ENCODE measurements around the gene HMOX2.

HMOX2 gene

DNA sequence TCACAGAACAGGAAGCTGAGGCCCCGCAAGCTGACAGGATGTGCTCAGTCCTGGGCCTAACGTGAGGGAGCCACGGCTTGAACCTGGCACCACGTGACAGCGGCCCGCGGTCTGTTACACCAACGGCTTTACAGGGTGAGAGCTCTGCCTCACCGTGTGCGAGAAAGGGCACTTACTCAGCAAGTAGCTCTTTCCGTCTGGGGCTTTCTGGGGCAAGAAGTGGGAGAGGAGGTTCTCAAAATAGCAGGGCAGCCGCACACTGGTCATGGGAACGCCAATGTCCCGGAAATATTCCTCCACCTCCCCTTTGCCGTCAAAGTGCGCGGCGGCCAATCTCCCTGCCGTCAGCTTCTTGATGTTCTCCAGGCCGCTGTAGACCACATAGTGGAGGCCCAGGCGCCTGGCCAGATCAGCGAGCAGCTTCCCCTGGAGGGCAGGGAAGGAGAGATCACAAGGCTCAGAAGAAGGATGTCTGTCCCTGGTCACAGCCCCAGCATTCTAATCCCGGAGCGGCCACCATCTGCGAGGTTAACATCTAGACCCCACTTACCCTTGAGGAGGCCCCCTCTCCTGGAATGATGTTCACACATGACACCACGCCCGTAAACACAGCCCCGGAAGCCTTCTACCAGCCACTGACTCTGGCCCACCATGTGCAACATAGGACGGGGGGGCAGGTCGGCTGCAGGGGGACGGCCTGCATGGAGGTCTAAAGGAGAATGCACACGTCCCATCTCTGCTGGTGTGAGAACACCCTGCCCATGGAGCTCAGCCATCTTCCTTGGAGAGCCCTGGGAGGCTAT lies 10.0 kb upstream of the HMOX2 start:
- DNase-seq = no peak

DNA sequence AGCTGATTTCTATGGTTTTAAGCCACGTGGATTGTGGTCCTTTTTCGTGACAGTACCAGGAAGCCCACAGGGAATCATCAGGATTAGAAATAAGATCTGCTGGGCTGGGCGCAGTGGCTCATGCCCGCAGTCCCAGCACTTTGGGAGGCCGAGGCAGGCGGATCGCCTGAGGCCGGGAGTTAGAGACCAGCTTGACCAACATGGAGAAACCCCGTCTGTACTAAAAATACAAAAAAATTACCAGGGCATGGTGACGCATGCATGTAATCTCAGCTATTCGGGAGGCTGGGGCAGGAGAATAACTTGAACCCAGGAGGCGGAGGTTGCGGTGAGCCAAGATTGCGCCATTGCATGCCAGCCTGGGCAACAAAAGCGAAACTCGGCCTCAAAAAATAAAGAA lies 8.3 kb upstream of the HMOX2 start:
- no peak for DNase-seq

DNA sequence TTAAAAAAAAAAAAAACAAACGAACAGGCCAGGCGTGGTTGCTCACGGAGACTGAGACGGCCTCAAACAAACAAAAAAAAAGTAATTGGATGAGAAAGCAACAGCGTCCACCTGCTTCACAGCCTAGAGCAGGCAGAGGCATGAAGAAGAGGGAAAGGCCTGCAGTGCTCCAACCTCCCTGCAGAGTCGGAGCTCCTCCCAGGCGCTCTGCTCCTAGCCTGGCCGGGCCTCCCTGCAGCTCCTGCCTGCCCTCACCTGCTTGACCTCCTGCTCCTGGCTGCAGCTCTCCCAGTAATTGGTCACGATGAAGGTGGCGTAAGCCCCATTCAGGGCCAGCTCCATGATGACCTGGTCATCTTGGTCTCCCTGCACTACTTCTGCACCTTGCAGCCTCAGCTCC lies 7.2 kb upstream of the HMOX2 start:
- no peak for DNase-seq

DNA sequence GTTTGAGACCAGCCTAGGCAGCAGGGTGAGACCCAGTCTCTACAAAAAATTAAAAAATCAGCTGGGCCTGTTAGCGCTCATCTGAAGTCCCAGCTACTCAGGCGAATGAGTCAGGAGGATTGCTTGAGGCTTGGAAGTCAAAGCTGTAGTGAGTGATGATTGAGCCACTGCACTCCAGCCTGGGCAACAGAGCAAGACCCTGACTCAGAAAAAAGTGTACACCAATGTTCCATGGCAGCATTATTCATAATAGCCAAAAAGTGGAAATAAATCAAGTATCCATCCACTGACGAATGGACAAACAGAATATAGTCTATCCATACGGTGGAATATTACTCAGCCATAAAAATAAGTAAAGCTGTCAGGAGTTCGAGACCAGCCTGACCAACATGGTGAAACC lies 4.3 kb upstream of the HMOX2 start:
- DNase-seq = no peak

DNA sequence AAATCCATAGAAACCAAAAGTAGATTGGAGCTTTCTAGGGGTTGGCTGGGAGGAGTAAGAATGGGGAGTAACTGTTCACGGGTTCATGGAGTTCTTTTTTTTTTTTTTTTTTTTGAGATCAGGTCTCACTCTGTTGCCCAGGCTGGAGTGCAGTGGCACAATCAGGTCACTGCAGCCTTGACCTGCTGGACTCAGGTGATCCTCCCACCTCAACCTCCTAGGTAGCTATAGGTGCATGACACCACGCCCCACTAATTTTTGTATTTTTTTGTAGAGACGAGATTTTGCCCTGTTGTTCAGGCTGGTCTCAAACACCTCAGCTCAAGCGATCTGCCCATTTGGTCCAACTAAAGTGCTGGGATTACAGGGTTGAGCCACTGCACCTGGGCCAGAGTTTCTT lies 3.3 kb upstream of the HMOX2 start:
- DNase-seq = no peak

DNA sequence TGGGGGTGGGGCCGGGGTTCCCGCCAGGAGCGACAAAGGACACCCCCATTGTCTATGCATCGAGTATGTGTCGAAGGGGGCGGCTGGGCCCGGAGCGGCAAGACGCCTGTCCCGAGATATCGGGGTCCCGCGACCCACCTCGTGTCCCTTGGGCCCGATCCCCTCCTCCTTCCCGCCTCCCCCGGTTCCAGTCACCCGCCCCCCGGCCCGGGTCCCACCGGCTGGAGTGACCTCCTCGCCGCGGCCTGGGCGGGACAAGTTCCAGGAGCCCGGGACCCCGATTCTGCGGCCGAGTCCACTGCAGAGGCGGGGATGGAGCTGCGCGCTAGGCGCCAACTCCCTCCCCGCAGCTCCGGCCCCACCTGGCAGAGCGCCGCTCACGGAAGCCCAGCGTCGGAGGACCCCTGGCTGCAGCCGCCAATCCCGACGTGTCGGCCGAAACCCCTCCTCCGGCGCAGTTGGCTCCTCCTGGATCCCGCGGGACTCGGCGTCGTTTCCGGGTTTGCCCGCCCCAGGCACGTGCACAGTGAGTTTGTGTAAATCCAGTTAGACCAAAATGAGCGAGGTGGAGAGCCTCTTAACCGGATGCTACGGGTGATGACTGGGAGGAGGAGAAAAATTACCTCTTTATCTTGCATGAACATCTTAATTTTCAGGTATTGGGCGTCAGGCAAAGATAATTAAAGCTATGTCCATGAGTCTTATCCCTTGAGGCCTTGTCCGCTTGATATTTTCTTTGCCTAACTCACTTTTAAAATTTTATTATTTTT lies 1.8 kb upstream of the HMOX2 start, which contains the start of gene NMRAL1:
Gene NMRAL1, minus strand, starts transcription at position 434 of the 770 bp plus-strand sequence. CDS start 493 bp downstream, outside the sequence.
- DNase-seq = peak; percentile 93

DNA sequence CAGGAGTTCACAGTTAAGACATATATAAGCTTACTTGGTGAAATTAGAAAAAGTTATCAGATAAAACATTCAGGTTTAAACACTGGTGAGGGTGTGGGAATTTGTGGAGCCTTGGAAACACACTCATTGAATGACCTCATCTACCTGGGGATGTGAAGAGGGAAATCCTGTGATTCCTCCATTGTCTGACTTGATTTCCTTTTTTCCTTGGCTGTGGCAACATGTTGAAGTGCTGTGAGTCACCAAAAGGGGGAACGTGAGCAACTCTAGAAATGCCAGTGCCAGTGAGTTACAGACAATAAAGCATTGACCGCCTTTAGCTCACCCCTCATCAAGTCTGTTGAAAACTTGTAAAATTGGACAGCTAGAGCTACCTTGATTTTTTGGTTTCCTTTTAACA lies 1.8 kb downstream of the HMOX2 start:
- no peak for DNase-seq

DNA sequence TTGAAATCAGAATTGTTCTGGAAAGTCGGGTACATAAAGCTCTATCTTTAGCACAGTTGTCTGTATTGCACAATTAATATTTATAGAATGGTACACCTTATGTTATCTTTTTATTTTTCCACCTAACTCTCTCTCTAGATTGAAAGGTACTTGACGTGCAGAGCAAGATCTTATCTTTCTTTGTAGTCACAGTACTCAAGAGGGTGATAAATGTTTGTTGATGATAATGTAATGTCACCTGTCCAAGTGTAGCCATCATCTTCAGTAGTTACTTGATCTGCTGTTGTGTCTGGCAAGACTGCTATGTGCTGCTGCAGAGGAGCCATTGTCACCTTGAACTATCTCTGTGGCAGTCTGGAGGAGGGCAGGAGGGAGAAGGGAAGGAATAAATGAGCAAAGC lies 5.3 kb downstream of the HMOX2 start:
- DNase-seq = no peak

DNA sequence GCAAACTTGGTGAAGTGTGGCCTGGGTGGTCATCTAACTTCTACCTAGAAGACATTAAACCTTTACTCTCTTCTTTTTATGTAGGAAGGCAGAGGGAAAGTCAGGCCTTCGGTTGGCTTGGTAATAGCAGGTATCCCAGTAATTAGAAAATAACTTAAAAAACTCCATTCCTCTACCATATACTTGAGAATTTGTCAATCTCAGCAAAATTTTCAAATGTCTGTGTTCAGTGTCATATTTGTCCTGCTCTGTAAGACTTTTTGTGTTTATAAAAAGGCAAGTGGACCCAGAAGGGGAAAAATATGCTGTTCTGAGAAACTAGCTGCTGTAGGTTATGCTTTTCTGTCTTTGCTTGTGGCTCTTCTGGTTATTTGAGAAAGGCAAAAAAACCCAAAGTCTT lies 5.8 kb downstream of the HMOX2 start:
- no peak for DNase-seq

DNA sequence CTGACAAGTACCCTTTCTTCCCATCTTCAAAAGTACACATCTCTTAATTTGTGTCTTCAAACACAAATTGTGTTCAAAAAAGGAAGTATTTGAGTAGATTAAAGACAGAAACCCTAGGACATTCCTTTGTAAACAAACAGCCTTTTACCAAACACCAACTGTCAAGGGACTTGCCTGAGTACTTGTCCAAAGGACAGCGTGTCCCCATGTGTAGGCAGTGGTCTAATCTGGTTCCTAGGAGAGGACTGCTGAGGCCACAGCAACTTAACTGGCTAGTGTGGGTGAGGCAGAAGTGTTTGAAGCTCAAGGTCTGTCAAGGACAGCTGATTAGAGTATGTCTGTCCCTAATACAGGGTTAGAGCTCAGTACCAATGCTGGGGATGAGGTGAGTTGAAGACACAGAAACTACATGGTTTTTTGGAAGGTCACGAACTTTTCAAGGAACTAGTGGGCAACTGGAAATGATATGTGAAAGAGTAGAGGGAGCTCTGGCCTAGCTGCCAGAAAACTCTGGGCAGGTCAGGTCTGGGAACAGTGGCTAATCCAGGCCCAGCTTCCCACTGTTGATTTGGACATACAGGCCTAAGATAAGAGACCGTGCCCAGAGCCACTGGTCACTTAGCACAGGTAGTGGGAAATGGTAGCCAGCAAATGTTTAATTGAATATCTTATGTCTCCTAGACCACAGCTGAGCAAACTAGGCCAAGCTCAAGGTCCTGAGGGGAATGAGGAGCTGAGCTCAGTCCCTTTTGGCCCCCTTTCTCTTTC lies 10.1 kb downstream of the HMOX2 start:
- no peak for DNase-seq

DNA sequence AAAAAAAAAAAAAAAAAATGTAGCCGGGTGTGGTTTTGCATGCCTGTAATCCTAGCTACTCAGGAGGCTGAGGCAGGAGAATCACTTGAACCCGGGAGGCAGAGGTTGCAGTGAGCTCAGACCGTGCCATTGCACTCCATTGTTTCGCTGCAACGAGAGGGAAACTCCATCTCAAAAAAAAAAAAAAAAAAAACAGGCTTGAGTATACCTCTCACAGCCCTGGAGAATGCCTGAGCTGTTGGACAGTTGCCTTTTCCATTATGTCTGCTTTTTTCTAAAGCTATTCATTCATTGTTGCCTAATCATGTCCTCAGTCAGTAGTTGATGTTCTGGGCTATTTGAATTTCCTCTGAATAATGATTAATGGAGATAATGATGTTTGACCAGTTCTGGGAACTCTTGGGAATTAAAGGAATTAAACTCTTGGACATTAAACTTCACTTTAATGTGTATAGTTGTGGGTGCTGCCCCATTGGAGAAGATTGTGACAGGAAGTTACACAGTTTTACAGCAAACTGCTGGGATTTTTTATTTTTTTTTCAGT lies 11.8 kb downstream of the HMOX2 start:
- DNase-seq = no peak

DNA sequence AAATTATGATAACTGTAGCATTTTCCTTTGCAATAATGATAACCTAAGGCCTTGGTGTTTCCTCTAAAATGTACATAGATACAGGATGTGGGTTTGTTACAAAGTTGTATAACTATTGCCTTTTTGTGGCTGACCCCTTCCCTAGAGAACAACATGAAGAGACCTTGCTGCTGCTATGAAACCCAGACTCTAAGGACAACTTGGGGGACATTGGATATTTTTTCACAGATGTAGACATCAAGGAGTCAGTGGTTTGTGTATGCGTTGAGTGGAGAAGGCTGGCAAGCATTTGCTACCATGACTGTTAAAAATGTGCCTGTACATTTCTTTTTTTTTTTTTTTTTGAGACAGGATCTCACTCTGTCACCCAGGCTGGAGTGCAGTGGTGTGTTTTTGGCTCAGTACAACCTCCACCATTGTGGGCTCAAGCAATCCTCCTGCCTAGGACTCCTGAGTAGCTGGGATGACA lies 12.3 kb downstream of the HMOX2 start:
- no peak for DNase-seq

DNA sequence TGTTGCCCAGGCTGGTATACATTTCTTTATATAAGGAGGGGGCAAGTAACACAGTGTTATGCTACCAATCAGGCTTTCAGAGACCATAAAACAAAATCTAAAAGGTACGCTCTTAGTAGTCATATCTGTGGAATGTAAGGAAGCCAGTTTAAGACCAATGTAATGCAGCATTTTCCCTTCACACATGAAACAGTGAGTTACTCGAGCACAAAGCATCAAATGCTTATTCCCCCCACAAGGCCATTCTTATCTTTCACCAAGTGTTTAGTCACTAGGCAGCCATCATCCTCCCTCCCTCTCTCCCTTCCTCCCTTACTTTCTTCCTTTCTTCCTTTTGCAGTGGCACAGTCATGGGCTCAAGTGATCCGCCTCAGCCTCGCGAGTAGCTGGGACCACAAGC lies 12.8 kb downstream of the HMOX2 start:
- no peak for DNase-seq

DNA sequence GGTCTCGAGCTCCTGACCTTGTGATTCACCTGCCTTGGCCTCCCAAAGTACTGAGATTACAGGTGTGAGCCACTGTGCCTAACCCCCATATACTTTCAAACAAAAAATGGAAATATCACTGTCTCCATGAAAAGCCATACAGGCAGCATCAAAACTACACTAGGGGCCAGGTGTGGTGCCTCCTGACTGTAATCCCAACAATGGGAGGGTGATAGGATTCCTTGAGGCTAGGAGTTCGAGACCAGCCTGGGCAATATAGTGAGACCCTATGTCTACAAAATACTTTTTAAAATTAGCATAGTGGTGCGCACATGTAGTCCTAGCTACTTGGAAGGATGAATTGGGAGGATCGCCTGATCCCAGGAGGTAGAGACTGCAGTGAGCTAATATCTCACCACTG lies 15.7 kb downstream of the HMOX2 start:
- DNase-seq = no peak

DNA sequence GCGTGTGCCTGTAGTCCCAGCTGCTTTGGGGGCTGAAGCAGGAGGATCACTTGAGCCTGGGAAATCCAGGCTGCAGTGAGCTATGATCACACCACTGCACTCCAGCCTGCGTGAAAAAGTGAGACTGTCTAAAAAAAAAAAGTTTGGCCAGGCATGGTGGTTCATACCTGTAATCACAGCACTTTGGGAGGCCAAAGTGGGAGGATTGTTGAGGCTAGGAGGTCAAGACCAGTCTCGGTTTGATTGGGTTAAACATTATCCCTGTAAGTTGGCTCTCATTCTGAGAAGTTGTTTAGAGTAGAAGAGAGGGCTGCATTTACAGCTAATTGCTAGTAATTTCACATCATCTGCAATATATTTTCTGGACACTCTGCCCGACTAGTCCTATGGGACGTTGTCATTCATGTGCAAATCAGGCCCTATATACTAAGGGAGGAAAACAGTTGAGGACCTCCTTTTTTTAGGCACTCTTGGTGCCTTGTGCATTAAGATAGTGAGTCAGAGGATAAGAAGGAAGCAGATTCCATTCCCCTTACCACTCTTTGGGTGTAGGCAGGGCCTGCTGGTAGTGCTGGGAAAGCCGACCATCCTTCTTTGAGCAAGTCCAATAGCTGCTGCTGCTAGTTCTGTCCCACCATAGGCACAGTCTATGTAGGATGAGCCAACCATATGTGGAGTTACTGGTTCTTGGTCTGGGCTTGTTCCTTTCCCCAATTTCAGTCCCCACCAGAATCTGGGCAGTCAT lies 18.7 kb downstream of the HMOX2 start:
- no peak for DNase-seq

DNA sequence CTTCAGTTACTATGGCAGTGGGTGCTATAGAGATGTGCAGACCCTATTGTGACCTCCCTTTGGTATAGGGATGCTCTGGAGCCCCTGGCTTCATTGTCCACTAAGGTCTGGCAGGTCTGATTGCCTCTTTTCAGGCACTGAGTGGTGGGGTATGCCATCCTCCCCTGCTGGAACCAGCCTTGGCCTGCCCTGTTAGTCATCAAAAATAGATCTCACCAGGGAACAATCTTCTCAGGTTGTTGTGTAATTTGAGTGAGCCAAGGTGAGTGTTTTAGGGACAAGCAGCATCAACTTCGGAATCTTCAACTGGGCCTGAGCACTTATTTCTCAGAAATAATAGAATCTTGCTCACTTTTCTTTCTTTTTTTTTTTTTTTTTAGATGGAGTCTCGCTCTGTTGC lies 19.6 kb downstream of the HMOX2 start:
- no peak for DNase-seq

DNA sequence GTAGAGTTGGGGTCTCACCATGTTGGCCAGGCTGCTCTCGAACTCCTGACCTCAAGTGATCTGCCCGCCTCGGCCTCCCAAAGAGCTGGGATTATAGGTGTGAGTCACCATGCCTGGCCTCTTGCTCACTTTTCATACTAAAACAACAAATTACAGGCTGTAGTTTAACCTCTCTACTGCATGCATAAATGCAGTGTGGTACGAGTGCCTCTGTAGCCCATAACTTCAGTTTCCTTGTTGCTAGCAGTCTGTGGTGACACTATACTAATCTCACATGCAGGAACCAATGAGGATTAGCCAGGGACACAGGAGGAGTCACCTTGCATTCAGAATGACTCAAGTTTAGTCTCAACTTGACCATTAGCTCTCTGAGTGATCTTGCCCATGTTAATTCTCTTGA lies 20.1 kb downstream of the HMOX2 start:
- no peak for DNase-seq

DNA sequence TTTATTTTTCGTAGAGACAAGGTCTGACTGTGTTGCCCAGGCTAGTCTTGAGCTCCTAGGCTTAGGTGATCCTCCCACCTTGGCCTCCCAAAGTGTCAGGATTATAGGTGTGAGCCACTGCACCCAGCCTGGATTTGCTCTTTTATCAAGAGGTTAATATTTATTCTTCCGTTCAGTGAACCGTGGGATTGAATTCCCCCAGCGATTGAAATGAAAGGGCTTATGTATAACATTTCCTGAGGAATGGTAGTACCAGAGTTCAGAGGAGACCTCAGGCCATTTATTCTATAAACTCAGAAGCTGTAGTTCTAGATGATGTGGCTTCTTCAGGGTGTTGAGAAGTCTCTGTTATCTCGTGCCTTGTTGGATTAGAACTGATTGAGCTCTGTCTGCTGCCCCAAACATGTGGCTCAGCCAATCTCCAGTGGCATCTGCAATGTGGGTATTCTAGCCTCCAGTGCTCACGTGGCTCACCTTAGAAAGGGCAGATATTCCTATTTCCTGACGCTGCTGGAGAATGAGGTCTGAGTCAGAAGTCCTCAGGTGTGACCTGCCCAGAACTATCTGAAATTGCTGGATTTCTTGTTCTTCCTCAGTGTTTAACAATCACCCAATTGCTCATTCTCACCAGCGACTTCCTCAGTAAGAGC lies 22.5 kb downstream of the HMOX2 start:
- DNase-seq = no peak

DNA sequence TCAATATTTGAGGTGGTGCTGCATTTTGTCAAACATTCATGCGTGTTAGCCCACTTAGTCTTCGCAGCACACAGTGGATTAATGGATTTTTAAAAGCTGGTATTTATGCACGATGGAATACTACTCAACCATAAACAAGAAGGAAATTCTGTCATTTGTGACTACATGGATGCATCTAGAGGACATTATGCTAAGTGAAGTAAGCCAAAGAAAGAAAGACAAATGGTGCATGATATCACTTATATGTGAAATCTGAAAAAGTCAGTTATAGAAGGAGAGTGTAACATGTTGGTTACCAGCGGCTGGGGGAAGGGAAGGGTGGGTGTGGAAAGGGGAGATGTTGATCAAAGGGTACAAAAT lies 23.0 kb downstream of the HMOX2 start:
- DNase-seq = no peak

DNA sequence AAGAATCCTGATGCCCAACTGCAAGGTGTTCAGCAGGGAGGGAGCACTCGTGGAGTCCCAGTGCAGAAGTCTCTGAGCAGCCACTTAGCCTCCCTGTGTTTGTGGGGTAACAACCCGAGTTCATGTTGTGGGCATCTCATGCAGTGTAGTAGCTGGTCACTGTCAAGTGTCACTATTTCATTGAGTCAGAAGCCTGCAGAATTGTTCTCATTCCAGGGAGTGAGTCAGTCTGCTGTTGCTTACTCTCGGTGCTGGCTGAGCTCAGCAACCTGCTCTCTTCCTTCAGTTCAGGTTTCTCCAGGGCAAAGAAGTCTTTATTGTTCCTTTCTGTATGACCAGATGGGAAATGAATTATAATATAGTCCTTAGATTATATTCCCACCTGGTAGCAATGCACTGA lies 24.1 kb downstream of the HMOX2 start:
- DNase-seq = no peak

DNA sequence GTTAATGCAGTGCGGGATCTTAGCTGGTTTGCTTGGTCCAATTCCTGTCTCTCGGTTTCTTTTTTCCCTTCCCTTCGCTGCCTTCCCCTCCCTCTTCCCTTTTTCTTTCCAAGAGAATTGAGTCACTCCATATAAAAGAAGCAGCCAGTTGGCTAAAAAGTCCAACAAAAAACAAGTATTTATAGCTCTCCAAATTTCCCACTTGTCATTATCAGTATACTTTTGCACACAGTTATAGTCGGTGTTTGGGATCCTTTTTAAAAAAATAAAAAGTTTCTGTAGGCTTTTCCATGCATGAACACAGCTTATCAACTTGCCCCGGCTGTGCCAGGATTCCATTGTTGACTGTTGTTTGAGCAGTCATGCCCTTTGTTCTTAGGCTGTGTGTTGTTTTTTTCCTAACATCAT lies 24.9 kb downstream of the HMOX2 start:
- no peak for DNase-seq
